Ishikawa (cell line): ENCODE results near the gene NRXN3.

ENCODE experiments used
- EP300 ChIP-seq: IDR thresholded peaks from 2 replicates; pipeline ENCODE4 v1.6.1; 2012; ENCODE audit warnings: borderline replicate concordance
- RAD21 ChIP-seq: IDR thresholded peaks from 2 replicates; pipeline ENCODE4 v1.6.1; 2012; ENCODE audit warnings: low read depth
- REST ChIP-seq: IDR thresholded peaks from 2 replicates; pipeline ENCODE4 v1.6.1; 2012; ENCODE audit warnings: low read depth, mild to moderate bottlenecking

GRCh38 chr14:79557309-79557708 is 1387.1 kb downstream of the NRXN3 start:
- no peak for TF ChIP-seq REST
- TF ChIP-seq RAD21, result no peak
- no peak for TF ChIP-seq EP300
